Right forelimb (tissue), 1 donor: ENCODE data around the gene TFCP2L1.
"Not testable (repeated sequence)": the region's sequence is repeated elsewhere in the genome, so short reads cannot be mapped to it uniquely, and the experiment has no call there.

Experiments used
- DNase-seq: peaks from one replicate; pipeline ENCODE4 v3.0.0-alpha.2; 2018

Gene TFCP2L1

GRCh38 chr2:121295911-121296650, 11.1 kb upstream of the TFCP2L1 start:
- DNase-seq, result no peak

- DNase-seq, result no peak
Measured at GRCh38 chr2:121294881-121295840, 10.2 kb upstream of the TFCP2L1 start.

DNA sequence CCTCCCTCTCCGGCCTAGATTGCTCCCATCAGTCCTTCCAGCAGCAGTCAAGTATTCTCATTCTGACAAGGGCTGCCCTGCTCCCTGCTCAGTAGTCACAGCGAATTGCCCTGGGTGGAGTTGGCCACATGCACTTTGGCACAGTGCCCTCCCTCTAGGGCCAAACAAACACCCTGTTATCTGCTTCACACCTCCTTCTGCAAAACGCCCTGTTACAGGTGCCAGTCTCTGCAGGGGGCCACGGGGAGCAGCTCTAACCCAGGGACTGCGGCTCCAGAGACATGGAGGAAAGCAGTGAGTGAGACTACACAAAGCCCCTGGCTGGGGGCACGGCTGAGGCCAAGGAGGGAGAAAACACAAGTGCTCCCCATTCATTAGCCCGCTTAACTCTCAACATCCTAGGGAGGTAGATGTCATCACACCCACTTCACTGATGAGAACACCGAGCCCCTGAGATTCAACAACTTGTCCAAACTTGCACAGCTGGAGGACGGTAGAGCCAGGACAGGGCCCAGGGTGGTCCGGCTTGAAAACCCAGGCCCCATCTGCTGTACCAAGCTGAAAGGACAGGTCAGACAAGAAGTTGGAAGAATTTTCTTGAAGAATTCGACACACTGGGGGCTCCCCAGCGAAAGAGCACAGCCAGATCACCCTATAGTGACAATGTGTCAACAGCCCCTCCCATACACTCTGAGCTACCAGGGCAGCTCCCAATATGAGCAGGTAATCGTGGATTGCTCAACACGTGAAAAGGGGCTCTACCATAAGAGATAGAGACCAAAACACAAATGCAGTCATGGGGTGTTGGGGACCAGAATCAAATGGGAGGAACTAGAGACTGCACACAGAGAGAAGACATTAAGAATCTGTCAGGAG, 8.7 kb upstream of the TFCP2L1 start:
- DNase-seq, result no peak

GRCh38 chr2:121291251-121291580, 6.2 kb upstream of the TFCP2L1 start:
- DNase-seq, result no peak

DNA sequence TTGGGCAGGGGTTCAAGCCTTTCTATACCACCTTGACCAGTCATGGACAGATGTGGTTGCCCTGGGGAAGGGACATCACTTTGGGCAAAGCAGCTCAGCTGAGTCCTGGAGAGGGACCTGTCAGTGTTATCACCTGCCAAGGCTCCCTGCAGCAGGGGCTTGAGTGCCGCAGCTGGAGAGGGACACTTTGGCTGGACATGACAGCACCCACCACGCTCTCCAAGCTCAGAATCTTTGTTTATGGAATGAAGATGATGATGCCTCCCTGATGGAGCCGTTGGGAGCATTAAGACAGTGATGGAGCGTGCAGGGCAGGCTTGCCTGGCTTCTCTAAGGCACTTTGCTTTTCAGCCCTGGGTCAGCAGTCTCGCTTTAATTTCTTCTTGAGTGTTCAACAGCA, 4.3 kb upstream of the TFCP2L1 start:
- no peak for DNase-seq

DNA sequence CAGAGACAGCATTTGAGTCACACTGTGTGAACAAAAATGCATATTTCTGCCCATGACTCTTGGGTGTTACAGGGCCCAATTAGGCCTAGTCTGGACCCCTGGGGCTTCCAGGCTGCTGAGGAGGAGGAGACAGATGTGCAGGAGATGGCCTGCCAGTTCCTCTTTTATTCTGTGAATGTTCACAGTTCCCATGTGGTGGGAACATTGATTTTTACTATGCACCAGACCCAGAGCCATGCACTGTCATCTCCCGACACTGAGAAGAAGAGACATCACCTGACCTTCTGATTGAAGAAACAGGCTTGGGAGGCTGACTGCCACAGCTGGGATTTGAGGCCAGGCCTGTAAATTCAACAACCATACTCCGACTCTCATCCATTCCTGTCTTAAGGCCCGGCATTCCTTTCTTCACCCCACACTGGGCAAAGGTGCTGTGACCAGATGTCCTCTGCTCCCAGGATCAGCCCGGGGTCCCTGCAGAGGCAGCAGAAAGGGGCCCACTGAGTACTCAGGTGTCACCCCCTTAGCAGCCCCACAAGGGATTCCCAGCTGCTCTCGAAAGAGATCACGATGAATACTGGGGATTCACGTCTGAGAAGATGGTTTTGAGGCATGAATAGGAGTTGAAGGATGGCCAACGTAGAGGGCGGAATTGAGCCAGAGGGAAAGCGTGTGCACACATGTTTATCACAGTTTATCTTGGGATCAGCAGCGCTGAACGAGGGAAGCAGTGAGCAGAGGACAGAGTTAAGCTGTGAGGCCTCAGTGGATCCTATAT, 3.6 kb upstream of the TFCP2L1 start:
- no peak for DNase-seq

DNA sequence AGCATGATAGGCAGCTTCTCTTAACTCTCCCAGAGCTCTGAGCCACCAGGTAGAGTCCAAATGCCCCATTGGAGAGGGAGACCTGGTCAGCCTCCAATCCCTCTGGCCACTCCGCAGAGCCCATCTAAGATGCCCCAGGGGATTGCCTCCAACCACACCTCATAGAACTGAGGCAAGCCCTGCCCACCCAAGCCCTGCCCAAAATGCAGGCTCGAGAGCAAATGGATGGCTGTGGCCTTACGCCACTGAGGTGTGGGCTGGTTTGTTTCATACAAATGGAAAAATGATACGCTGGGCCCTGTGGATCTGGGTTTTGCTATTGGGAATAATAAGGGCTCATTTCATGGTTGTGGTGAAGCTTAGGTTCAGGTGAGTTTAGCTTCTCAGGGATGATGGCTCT, 3.0 kb upstream of the TFCP2L1 start:
- DNase-seq, result no peak

DNA sequence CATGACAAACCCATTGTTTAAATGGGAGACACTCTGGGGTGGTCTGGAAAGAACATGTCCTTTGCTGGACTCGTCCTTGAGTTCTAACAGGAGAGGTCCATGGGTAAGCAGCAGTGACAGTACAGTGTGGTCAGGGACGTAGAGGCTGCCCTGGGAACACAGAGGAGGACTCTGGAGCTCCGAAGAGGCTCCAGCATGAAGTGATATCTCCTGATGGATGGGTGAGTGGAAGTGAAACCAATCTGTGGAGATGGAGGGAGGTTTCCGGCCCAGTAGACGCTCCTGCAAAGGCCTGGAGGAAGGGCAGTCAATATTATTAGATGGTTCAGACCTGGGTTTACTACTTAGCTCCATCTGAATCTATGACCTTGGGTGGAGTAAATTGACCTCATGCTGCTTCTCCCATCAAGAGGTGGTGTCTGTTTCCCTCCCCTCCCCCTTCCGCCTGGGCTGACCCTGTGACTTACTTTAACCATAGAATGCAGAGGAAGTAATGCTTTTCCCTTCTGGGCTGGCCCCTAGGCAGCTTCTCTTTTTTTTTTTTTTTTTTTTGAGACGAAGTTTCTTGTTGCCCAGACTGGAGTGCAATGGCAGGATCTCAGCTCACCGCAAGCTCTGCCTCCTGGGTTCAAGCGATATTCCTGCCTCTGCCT, 2.3 kb upstream of the TFCP2L1 start:
- no peak for DNase-seq

DNA sequence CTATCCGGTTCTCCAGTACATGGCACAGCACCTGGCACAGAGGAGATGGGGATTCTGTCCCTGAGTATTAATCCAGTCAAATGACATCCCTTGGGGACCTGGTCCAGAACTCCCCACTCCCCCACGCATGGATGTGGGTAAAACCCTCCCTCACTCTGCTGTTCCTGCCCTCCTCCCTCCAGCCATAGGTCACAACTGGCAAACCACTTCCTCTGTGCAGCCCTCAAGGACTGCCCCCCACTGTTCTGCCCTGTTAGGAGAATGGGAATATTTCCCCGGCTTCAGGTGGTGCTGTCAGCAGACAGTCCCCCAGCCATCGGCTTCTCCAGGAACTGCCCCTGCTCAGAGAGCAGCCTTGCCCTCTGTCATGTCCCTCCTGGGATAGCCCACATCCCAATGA, 1.5 kb upstream of the TFCP2L1 start:
- DNase-seq, result no peak

DNA sequence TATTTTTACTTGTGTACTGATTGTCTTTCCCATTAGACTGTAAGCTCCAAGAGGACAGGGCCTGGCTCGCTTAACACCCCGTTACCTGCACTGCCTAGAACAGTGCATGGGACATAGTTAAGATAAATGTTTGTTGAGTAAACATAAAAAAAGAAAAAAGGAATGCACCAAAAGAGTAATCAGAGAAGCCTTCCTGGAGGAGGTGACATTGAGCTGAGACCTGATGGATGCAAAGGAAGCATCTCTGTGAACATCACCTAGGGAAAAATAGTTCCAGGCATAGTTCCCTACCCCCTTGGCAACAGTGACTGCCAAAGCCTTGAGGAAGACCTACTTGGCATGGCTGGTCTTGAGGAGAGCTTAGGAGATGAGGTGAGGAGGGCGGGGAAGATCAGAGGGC, 924 bp upstream of the TFCP2L1 start:
- DNase-seq, result no peak

- no peak for DNase-seq
Measured at GRCh38 chr2:121283670-121284462, 1.1 kb downstream of the TFCP2L1 start.

- DNase-seq, result no peak
Measured at GRCh38 chr2:121282800-121283385, 2.1 kb downstream of the TFCP2L1 start.

GRCh38 chr2:121281694-121282093, 3.3 kb downstream of the TFCP2L1 start:
- no peak for DNase-seq

DNA sequence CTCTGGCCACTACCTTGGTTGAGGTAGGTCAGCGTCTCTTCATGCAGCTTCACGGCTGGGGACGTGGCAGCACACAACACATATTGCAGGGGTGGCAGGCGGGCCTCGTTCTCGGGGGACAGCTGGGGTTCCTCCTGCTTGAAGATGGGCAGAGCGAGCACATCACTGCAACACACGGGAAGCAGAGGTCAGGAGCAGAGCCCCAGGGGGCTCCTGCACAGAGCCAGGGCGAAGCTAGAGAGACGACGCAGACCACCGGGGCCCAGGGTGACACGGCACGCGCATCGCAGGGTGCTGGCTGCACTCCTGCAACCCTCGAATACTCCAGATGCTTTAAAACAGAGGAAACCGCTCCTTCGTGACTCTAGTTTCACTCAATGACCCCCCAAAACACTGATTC, 3.9 kb downstream of the TFCP2L1 start:
- DNase-seq, result no peak

DNA sequence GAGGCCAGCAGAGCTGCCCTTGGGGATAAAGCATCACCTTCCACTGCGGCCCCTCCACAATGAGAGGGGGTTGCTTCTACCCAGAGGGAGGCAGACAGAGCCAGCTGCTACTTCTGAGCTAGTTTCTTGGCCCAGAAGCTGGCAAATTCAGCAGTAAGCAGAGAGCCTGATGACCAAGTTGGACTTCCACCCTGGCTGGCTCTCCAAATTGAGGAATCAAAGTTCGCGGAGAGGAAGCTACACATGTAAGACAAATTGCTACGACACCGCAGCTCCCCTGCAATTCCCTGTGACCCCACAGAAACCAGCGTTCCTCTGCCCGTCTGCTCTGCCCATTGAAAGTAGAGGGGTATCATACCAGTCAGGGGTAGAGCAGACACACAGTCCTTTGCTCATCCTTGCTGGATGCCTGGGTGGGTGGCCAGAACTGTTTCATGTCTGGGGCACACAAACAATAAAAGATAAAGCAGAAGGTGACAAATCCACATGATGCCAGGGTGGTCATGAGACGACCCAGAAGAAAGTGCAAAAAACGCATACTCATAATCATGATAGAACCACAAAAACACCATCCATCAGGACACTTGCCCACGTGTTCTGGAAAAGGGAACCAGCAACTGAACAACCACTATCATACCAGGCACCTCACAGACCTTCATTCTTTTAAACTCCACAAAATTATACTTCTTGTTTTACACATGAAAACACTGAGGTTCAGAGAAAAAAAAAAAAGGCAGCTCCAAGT, 5.4 kb downstream of the TFCP2L1 start:
- no peak for DNase-seq

DNA sequence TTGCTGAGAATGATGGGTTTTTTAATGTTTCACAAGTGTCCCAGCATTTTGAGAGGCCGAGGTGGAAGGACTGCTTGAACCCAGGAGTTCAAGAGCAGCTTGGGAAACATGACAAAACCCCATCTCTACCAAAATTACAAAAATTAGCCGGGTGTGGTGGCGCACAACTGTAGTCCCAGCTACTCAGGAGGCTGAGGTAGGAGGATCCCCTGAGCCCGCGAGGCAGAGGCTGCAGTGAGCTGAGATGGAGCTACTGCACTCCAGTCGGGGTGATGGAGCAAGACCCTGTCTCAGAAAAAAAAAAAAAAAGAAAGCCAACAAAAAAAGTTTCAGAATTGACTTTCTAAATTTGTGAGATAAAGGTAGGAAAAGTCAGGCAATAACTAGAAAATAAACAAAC, 8.7 kb downstream of the TFCP2L1 start:
- DNase-seq, result no peak

GRCh38 chr2:121273116-121273515, 11.9 kb downstream of the TFCP2L1 start:
- DNase-seq, result no peak

GRCh38 chr2:121272596-121272995, 12.4 kb downstream of the TFCP2L1 start:
- no peak for DNase-seq

GRCh38 chr2:121269436-121269835, 15.6 kb downstream of the TFCP2L1 start:
- DNase-seq, result not testable (repeated sequence)
